GM19025 (cell line): ENCODE data around the gene XRCC3.
A peak's percentile ranks its signal among the peaks of the same experiment; 100 is the strongest.

Source experiments
- ATAC-seq: cut with Tn5 transposase; IDR thresholded peaks from one replicate; pipeline ENCODE4 v1.9.1; 2021; ENCODE audit warnings: mild to moderate bottlenecking, low read depth, moderate library complexity; ENCODE audit not compliant: unreplicated experiment

XRCC3 gene

DNA sequence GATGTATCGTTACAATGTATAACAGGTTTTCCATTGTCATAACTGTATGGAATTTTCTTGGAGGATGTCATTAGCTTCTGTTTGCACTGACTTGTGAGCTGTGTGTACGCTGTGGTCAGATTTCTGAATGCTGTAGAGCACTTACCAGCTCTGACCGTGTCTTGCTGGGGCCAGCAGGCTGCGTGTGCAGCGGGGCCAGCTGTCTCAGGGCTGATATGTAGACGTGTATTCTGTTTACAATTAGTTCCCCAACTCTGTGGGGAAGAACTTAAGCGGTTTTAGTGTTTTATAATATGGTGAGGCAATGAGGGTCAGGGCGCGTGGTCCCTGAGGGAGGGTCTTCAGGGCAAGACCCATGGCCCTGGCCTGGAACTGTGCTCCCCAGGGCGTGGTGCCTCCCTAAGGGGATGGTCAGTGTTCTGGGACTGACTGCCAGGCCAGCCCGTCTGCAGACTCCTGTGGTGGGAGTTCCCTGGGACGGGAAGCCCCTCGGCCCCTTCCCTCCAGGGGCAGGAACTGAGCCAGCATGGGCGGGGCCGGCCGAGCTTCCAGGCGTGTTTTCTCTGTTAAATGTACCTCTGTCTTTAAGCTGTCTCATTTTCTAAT, 18.7 kb downstream of the XRCC3 start:
- no peak for ATAC-seq

GRCh38 chr14:103696070-103696402, 19.2 kb downstream of the XRCC3 start:
- ATAC-seq, result no peak

DNA sequence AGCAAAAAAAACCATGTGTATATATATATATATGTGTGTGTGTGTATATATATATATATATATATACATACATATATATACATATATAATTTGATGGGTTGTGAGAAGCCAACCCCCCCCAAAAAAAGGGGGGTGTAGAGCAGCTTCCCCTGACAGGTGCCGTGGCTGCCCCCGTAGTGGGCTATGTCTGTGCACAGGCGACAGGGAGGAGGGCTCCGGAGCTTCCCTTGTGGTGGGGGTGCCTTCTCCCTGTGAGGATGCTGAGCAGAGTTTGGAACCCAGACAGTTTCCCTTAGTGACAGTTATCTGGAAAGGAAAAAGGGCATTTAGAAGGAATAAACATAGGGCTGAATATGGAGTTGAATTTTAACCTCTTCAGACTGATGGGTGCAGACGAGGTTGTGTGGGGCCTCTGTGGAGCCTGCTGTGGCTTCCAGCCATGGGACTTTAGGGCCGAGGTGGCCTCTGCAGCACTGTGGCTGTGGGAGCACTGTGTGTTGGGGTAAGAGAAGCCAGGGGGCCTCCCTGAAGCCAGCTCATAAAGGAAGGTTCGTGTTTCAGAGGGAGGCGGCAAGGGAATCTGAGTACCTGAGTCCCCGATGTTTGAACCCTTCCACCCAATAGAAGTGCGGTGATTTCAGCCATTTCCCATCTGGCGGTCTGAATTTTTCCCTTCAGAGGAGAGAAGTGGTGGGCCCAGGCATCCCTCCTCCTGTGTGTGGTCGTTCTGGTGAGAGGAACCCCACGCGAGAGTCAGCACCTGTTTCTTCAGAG, 19.8 kb downstream of the XRCC3 start:
- ATAC-seq, result no peak

- ATAC-seq, result no peak
These were observed 20.7 kb downstream of the XRCC3 start for GRCh38 chr14:103694572-103695026.

DNA sequence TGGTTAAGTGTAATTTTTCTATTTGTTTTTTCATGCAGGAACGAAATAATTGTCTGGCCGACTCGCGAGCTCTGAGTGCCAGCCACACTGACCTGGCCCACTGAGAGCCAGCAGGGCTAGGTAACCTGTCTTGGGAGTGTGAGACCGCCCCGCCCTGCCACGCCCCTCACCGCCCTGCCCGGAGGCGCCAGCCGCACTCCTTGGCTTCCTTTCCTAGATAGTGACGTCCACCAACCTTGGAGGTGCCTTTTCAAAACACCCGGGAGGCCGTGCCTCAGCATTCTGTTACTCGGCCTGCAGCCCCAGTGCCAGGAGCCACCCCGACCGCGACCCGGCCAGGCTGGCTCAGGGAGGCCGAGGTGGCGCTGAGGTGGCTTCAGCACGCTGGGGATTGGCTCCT, 21.7 kb downstream of the XRCC3 start:
- ATAC-seq, result no peak

GRCh38 chr14:103692871-103693270, 22.4 kb downstream of the XRCC3 start:
- ATAC-seq, result no peak

GRCh38 chr14:103692159-103692558, 23.1 kb downstream of the XRCC3 start:
- ATAC-seq, result no peak

- peak; percentile 67 for ATAC-seq
These were observed 23.6 kb downstream of the XRCC3 start for GRCh38 chr14:103691655-103692054.

DNA sequence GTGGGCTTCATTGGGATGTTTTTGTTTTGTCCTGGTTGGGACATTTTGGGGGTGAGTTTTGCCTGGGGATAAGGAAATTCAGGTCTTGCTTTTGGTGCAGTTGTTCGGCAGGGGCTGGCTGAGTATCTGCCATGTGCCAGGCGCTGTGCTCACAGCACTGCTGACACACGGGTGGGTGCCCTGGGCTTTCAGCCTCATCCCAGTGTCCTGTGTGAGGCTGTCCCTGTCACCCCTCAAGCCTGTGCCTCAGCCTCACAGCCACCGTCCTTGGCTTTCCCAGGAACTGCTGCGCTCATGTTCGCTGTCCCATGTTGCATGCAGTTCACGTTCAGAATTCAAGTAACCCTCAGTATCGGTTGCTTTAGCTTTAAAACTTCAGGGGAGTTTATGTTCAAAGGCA, 24.9 kb downstream of the XRCC3 start:
- ATAC-seq, result no peak

- peak; percentile 38 for ATAC-seq
These were observed 26.0 kb downstream of the XRCC3 start for GRCh38 chr14:103688906-103689902.

DNA sequence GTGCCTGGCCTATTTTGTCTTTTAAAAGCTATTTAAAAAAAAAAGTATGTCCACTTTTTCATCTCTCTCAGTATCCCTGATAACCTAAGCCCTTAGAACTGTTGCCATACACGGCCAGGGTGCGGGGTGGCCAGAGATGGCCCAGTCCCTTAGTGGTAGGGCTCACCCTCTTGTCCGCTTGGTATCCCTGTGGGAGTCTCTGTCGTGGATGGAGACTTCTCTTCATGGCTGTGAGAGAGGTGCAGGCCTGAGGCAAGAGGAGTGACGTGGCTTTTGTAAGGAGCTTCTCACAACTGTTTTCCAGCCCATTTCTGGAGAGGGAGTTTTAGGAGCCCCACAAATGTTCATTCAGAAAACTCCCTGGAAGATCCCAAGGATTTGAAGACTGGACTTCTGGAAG, 26.8 kb downstream of the XRCC3 start:
- no peak for ATAC-seq

GRCh38 chr14:103687712-103688111, 27.5 kb downstream of the XRCC3 start:
- ATAC-seq, result no peak

DNA sequence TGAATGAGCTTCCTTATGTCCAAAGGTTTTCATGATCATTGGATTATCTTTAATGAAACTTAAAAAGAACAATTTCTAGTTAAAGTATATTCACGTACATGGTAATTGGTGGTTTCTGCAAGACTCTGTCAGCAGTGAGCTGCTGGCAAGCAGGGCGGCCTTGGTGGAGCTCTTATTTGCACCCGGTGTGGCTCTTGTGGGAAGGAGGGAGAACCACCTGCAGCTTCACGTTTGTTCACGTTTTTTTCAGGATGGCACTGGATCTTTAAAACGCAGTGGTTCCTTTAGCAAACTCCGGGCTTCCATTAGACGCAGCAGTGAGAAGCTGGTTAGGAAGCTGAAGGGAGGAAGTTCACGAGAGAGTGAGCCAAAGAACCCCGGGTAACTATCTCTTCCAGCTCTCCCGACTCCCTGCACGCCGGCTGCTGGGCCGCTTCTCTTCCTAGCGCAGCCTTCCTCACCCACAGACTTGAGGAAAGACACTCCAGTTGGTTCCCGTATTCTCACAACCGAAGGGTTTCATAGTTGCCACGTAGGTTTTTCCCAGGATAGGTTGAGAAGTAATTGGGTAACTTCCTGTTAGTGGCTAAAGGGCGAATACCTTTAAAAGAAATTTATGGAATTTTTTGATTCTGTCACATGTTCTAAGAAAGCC, 28.3 kb downstream of the XRCC3 start:
- ATAC-seq, result no peak

DNA sequence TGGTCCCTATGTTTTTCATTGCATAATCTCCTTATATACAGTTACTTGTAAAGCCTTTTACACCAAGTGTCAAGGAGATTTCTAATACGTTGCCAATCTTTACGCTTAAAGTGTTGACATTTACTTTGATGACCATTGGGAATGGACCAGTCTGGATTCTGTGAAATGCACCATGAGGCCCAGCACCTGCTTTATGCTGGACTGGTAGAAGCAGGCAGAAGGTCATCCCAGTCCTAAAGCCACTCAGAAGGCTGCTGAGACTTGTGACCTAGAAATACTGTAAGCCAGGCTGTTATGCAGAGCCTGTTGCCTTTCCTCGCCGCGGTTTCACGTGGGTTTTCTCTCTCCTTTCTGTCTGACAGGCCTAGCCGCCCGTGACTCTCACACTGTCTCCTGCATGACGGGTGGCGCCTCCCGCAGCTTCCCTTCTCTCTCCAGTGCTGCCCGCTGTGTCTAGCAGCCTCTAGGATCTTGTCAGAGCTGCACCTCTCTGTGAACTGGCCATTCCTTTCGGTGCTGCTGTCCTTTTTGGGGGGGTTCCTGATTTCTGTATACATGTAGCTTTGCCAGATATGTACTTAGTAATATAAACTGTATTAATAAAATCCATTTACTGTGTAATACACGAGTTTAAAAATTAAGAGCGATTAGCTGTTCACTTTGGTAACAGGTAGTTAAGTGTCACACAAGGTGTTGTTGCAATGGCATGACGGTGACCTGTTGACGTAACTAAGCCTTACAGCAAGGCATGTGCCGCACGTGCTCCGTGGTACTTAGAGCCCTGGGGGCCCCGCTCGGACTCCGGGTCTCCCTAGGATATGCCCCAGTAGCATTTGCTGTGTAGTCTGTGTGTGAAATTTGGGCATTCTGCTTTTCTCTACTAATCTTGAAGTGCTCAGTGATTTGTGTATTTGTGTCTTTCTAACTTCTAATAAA, 29.7 kb downstream of the XRCC3 start:
- no peak for ATAC-seq

GRCh38 chr14:103684871-103685270, 30.4 kb downstream of the XRCC3 start:
- no peak for ATAC-seq

- ATAC-seq, result no peak
These were observed 30.8 kb downstream of the XRCC3 start for GRCh38 chr14:103684471-103684870.

DNA sequence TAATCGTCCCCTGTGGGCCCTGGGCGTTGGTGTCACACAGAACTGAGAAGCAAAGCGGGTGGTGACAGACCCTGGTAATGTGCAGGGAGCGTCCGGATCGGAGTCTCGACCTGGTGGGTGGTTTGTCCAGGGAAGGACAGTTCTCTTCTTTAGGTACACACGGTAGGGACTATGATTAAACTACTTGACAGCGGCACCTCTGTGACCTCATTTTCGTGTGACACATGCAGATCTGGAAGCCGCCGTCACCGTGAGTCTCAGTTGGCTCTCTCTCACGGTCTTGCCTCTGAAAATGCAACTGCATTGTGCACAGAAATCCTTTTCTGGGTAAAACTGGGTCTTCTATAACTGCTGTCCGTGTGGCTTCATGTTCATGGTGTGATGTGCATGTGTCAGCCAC, 32.1 kb downstream of the XRCC3 start:
- ATAC-seq, result no peak

DNA sequence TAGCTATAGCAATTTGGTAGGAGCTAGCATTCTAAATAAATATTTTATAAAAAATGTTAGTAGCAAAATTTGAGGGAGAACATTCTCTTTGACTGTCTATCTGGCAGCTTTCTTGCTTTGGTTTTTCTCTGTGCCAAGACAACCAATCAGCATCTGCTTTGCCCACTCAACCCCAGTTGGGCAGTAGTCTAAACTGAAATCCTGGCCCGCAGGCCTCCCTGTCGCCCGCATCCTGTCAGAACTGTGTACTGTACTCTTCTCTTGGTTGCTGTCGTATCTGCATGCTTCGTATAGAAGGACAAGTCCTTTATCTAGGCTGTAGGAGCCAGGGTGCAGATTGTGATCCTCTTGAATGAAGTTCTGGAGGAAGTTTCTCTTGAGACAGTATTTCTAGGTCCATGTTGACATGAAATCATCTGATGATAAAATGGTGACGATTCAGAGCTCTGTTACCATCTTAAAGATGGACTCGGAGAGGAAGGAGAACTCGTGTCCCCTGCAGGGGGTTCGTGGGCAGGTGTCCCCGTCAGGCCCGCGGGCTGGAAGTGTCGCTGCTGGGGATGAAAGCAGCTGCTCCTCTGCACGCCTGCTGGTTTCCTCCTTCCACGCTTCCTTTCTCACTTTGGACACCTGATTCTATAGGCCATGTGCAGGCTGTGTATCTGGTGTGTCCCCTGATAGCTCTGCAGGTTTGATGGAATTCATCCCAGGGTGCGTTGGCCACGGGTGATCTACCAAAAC, 34.6 kb downstream of the XRCC3 start:
- no peak for ATAC-seq

DNA sequence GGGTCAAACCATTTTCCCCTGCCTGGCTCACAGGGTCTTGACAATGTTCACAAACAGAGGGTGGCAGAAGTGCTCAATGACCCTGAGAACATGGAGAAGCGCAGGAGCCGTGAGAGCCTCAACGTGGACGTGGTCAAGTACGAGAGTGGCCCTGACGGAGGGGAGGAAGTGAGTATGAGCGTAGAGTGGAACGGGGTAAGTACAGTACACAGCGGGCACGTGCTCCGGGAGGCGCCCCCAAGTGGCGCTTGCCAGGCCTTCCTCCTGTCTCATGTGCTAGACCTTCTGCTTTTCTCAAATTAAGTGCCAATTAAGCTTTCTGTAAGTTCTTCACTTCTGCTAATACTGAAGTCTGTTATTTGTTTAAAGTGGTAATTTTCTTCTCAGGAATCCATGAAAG, 35.9 kb downstream of the XRCC3 start:
- ATAC-seq, result no peak
